ENCODE results near the gene CCNK. TPM values are rescaled to one million over a fixed set of nuclear protein-coding genes. Genes with fewer than 3 reads are reported as not detected.

Gene CCNK
- total and polyA plus RNA-seq, 2 of the 13 experiments (the other 11 are each of a cell fraction or from before 2014, with no cell fraction given), result 4.9 to 9.7 TPM

GRCh38 chr14:99481745-99482099 lies 513 bp downstream of the CCNK start:
- Histone ChIP-seq H3K27me3 (ENCODE audit: control insufficient read depth in 1 of 2, insufficient read depth in 2 of 2, low read length in 2 of 2) (no peaks in the 10 kb centered on the region; a peak in 1 of 5 replicates), H3K4me3 (replicated peaks in 1 of 3; ENCODE audit: insufficient read depth in 1 of 3, low read depth in 2 of 3, low read length in 3 of 3) (peak overlapping the region; percentile 89 to 97 (median 93)), H3K36me3 (replicated peaks in 1 of 2; ENCODE audit: control insufficient read depth in 1 of 2, insufficient read depth in 2 of 2, low read length in 2 of 2) (no peaks in the 10 kb centered on the region; a peak in 1 of 5 replicates), H3K9me3 (ENCODE audit: low read length) (no peaks in the 10 kb centered on the region), H3K79me2 (ENCODE audit: insufficient read depth, low read length) (peaks cover 89% of the 10 kb centered on the region), H2AFZ (ENCODE audit: low read length) (no peak overlapping the region), H4K20me1 (ENCODE audit: insufficient read depth, low read length) (peaks cover 54% of the 10 kb centered on the region), H3K27ac (ENCODE audit: extremely low read length, insufficient read depth, low read length) (peak overlapping the region; percentile 90), H3K9ac (ENCODE audit: insufficient read depth, low read depth, low read length) (peak overlapping the region; percentile 93), H3K4me1 (ENCODE audit: insufficient read depth, low read length) (peaks cover 52% of the 10 kb centered on the region), H3K4me2 (ENCODE audit: low read depth, low read length) (peak overlapping the region; percentile 83)
- ATAC-seq, result no peak
- intact Hi-C loops (cut with micrococcal nuclease; ENCODE audit: unreplicated experiment), result no loop called here
- FAIRE-seq, result no peak
- ChIA-PET POLR2A (interaction anchor here (1.0 to 1.2 kb wide), 5 partner anchors 74 to 489 kb away, joined by 3 to 8 read pairs (median 4); partner anchors contain the start of genes CCDC85C and CYP46A1), CTCF (ENCODE audit: low intra/inter-chr PET ratio, low total read pairs) (no interaction called here)
- in situ Hi-C loops (cut with HindIII; ENCODE audit: extremely low pct_ligation_motif_present, low pct_unique_long_range_greater_than_20kb), result no loop called here
- no peak for DNase-seq (ENCODE audit: low spot score)
- WGBS (ENCODE audit: low lambda C conversion rate), result 1% methylated on average over 9 of the region's 17 CpGs
- no TSS peak for BruUV-seq (replicated peaks)
- 0 out of 2 replicates have a peak, but pooled peaks have one; percentile 8 for TF ChIP-seq ZNF709 (CRISPR knock-in tag; IDR thresholded peaks at IDR 0.05)
- TF ChIP-seq ELF1 (CRISPR knock-in tag; IDR thresholded peaks at IDR 0.05), result peak; percentile 78
- 0 out of 2 replicates have a peak, but pooled peaks have one; percentile 18 for TF ChIP-seq ZNF142 (CRISPR knock-in tag; IDR thresholded peaks at IDR 0.05)
- 0 out of 2 replicates have a peak, but pooled peaks have one; percentile 4 for TF ChIP-seq ZNF891 (CRISPR knock-in tag; IDR thresholded peaks at IDR 0.05)
- TF ChIP-seq MED1 (CRISPR knock-in tag; IDR thresholded peaks at IDR 0.05), result no peak
- TF ChIP-seq ARNT2 (CRISPR knock-in tag; IDR thresholded peaks at IDR 0.05; ENCODE audit: low read depth), result no peak
- TF ChIP-seq IRF9 (CRISPR knock-in tag; IDR thresholded peaks at IDR 0.05; ENCODE audit: borderline replicate concordance), result peak; percentile 21; the same call in 1 of the 2 replicates
- TF ChIP-seq THYN1 (CRISPR knock-in tag; IDR thresholded peaks at IDR 0.05; ENCODE audit: borderline replicate concordance, low read depth), result no peak
- 0 out of 2 replicates have a peak, but pooled peaks have one; percentile 33 for TF ChIP-seq ZNF646 (CRISPR knock-in tag; IDR thresholded peaks at IDR 0.05)
- peak; percentile 93 for TF ChIP-seq KDM5A (IDR thresholded peaks at IDR 0.05; ENCODE audit: borderline replicate concordance, low read length)
- TF ChIP-seq DMAP1 (CRISPR knock-in tag; IDR thresholded peaks at IDR 0.05), result 0 out of 2 replicates have a peak, but pooled peaks have one; percentile 14

Measured in HepG2 (cell line).